Keratinocyte (primary cell): ENCODE data around the gene RUFY2.
"Not testable (repeated sequence)": the region's sequence is repeated elsewhere in the genome, so short reads cannot be mapped to it uniquely, and the experiment has no call there.

Experiments used
- CTCF ChIP-seq, 3 experiments: IDR thresholded peaks in 1 of 3; conservative IDR thresholded peaks in 1 of 3; optimal IDR thresholded peaks in 1 of 3; 2 replicates in 2 of 3; 3 replicates in 1 of 3; pipeline versions ENCODE3 to v1.5.1; 2011; ENCODE audit warnings: low read length in 3 of 3, mild to moderate bottlenecking in 3 of 3, moderate library complexity in 2 of 3, control low read depth in 1 of 3, inconsistent platforms in 1 of 3; ENCODE audit not compliant: insufficient read depth in 2 of 3; ENCODE audit errors: extremely low read depth in 1 of 3
- EZH2 ChIP-seq: IDR thresholded peaks from one replicate; pipeline ENCODE4 v1.6.1; 2012; ENCODE audit warnings: inconsistent platforms, mild to moderate bottlenecking, low read length, moderate library complexity

GRCh38 chr10:68449698-68450097 is 42.6 kb upstream of the RUFY2 start:
- TF ChIP-seq CTCF (optimal IDR thresholded peaks at IDR 0.05 in 1 of 3, IDR thresholded peaks at IDR 0.05 in 1 of 3, conservative IDR thresholded peaks at IDR 0.05 in 1 of 3; ENCODE audit: extremely low read depth in 1 of 3, insufficient read depth in 2 of 3, low read length in 3 of 3); EZH2: not testable (repeated sequence)
